ENCODE results near the gene NPR2.

NPR2 gene

DNA sequence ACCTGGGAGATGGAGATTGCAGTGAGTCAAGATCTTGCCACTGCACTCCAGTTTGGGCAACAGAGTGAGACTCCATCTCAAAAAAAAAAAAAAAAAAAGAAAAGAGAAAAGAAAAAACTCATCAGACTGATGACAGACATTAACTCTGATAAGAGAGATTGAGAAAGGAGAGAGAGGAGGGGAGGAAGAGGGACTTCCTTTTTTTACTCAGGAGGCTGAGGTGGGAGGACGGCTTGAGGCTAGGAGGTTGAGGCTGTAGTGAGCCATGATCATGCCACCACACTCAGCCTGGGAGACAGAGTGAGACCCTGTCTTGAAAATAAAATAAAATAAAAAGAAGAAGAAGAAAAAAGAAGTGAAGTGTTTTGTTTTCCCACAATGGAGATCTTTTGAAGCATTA lies 27.6 kb upstream of the NPR2 start:
- DNase-seq (ENCODE audit: low read depth) = no peak

DNA sequence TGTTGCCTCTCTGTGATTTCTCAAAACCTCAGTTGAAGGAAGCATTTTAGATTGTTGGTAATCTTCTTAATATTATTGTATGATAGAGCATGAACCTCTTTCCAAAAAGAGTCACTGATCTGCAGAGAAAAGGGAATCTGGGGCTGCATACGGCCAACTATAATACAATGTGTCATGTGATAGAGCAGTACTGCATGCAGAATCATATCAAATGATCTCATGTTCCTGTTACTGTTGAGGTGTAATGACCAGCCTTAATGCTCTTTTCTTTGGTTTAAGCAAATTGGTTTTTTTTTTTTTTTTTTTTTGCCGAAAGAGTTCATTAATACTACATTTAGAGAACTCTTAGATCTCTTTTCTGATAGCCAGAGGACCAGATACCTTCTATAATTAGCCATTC lies 24.4 kb upstream of the NPR2 start:
- no peak for DNase-seq (ENCODE audit: low read depth)

DNA sequence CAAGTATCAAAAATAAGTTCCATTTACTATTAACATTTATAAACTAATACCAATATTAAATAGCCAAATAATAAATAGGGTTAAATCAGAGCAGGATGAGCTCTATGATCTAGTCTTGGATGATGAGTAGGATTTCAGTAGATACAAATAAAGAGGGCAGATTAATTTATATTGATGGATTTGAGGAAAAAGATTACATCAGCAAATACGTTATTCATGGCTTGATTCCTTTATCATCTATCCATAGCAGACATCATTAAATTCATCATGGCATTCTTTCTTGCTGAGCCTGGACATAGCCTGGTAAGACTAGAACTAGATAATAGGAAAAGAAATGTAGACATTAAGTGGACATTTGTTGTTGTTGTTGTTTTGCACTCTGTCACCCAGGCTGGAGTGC lies 23.9 kb upstream of the NPR2 start:
- no peak for DNase-seq (ENCODE audit: low read depth)

DNA sequence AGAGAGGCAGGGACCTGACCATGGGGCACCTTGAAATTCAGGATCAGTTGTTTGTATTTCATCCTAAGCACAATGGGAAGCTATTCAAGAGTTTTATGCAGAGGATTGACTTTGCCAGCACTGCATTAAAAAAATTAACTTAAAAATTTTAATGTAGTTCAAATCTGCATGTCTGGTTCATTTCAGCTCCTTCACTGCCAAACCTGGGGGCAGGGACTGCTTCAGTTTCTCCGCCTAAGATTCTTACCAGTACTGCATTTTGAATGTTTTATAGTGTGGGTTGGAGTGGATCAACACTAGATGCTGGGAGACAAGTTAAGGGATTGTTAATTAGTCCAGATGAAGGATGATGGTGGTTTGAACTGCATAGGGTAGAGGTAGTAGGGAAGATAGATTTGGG lies 21.6 kb upstream of the NPR2 start:
- no peak for DNase-seq (ENCODE audit: low read depth)

DNA sequence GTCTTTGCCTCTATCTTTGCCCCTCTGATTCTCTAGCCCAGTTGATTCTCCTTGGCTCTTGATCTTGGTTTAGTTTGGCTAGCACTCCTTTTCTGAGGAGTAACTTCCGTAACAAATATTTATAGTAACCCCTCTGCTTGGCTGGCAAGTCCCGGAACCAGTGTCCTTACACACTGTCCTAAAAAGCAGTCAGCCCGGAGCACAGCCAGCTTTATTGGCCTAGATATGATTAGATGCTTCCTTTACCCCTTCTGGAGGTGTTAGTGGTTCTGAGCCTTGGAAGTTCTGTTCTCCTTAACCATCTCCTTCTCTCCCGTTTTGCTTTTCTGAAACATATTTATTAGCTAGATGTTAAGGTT lies 20.3 kb upstream of the NPR2 start:
- DNase-seq (ENCODE audit: low read depth) = no peak

DNA sequence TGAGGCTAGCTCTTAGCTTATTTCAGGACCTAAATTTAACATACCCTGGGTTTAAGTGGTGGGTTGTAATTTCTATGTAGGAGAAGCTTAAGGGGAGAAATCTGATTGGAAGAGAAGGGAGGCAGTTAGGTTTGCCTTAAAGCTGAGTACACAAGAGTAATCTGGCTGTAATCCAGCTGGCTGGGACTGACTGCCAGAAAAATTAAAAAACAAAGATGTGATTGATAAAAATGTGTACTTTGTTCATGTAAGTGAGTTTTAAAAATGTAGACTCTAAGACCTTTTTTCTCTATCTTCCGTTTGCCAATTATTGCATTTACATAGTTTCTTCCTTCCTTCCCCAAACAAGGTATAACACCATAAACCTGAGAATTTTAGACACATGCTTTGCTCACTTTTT lies 19.9 kb upstream of the NPR2 start:
- no peak for DNase-seq (ENCODE audit: low read depth)

DNA sequence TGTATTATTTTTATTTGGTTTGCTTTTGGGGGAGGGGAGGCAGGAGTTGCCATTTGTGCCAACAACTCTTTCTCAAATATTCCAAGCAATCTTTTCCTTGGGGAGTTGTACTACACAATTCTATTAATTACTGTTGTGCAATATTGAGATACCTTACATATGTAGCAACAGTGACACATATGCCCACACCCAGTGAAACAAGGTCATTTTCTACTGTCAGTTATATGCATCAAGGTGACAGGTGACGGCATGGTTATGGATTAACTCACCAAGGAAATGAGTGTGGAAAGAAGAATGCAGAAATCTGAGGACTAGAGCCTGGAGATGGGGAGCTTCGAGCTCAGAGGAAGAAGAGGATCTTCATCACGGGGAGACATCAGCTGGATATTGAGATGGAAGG lies 19.4 kb upstream of the NPR2 start:
- DNase-seq (ENCODE audit: low read depth) = no peak

DNA sequence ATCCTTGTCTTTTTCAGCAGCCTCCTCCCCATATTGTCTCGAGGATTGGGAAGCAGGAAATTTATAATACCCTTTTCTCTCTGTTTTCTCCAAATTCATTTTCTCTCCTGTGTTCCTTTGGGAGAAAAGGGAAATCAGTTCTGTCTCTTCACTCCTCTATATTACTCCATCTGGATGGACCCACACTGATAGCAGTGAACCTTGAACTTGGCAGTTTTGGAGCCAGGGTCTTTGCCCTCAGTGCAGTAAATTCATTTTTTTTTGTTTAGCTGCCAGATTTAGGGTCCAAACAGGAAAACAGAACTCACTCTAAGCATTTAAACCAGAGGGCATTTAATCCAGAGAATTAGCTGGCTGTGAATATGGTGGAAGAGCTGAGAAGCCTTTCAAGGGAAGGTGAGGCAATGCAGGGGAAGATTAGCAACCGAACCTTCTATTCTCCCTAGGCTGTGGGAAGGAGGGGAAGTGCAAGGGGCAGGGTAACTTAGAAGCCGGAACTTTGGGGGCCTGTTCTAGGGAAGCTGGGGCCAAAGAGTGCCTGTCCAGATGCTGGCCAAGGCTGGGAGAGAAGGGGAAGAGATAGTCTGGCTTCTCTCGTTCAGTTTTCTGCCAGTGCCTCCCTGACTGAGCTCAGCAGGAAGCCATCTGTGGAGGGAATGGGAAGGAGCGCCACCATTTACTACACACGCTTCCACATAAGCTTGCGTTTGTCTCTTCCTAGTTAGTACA lies 16.3 kb upstream of the NPR2 start:
- no peak for DNase-seq (ENCODE audit: low read depth)

DNA sequence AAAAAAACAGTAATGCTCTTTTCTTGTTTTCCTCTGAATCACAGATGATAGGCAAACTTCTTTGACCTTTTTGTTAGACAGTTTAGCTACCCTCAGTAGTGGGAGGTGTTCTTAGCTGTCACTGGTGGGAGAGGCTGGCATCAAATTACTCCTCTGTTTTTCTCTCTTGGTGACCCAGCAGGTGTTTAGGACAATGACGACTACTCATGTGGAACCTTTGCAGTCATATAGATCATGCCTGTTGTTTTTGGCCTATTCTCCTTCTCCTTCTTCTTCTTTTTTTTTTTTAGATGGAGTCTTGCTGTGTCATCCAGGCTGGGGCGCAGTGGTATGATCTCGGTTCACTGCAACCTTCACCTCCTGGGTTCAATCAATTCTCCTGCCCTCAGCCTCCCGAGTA lies 15.4 kb upstream of the NPR2 start:
- DNase-seq (ENCODE audit: low read depth) = no peak

DNA sequence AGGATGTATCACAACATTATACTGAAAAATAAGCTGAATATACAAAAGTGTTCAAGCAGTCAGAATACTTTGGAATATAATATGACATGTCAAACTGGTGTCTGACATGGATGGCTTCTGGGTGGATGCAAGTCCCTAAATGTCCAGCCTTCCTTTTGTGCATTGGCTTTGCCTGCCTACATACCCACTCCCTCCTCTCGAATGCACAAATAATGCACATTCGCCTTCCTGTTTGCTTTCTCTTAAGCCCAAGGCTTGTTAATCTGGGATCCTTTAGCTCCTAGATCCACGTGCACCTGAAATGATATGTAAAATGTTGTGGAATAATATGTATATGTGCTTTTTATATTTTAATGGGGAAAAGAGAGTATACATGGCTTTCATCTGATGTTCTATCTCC lies 12.9 kb upstream of the NPR2 start:
- DNase-seq (ENCODE audit: low read depth) = no peak

DNA sequence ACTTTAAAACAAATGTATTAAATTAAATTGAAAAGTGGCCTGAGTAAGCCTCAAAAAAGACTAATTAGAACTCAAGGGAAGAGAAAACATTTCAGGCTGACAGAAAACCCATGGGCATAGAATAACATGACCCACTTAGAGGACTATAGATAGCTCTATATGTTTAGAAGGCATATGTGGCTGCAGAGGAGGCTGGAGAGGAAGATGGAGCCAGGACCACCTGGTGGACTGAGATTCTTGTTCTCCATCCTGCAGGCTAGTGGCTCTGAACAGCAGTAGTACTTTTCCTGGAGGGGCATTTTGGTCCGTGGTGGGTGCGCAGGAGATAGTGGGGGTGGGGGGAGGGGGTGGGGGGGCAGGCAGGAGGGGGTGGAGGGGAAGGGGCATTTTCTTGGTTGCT lies 10.3 kb upstream of the NPR2 start:
- no peak for DNase-seq (ENCODE audit: low read depth)

DNA sequence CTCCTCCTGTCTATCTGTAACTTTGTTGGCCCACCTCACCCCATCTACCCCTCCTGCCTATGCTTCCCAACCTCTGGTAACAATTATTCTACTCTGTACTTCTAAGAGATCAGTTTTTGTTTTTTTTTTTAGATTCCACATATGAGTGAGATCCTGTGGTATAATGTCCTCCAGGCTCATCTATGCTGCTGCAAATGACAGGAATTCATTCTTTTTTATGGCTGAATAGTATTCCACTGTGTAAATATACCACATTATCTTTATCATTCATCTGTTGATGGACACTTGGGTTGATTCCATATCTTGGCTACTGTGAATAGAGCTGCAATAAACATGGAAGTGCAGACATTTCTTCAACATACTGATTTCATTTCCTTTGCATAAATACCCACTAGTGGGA lies 8.0 kb upstream of the NPR2 start:
- no peak for DNase-seq (ENCODE audit: low read depth)

DNA sequence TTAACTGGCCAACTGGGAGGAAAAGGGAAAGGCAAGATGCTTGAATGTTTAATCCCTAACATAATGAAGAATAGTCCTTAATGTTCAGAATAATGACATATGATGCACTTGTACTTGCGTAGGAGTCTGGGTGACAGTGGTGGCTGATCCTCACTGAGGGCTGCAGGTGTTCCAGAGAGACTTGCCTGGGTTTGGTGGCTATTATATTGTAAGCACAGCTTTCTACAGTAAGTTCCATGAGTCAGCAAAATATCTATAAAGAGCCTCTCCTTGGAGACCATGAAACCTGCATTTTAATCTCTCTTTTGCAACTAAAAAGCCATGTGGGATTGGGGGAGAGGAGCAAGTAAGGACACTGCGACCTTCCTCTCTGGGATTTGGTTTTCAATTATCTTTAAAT lies 1.9 kb upstream of the NPR2 start:
- DNase-seq (ENCODE audit: low read depth) = no peak

DNA sequence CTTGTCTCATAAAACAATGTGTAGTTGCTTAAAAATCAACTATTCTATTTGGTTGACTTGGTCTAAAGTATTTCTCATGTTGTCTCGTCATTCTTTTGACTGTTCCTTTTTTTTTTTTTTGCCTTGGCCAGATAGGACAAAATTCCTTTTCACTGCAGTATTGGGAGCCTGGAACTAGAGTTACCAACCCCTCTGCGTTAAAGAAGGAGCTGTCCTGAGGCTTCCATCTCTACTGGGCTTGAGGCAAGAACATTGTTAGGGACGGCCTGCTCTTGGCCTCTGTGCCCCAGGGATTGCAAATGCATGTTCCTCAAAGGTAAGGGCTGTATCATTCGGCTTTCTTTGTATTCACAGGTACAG lies 1.4 kb upstream of the NPR2 start:
- DNase-seq (ENCODE audit: low read depth) = no peak

DNA sequence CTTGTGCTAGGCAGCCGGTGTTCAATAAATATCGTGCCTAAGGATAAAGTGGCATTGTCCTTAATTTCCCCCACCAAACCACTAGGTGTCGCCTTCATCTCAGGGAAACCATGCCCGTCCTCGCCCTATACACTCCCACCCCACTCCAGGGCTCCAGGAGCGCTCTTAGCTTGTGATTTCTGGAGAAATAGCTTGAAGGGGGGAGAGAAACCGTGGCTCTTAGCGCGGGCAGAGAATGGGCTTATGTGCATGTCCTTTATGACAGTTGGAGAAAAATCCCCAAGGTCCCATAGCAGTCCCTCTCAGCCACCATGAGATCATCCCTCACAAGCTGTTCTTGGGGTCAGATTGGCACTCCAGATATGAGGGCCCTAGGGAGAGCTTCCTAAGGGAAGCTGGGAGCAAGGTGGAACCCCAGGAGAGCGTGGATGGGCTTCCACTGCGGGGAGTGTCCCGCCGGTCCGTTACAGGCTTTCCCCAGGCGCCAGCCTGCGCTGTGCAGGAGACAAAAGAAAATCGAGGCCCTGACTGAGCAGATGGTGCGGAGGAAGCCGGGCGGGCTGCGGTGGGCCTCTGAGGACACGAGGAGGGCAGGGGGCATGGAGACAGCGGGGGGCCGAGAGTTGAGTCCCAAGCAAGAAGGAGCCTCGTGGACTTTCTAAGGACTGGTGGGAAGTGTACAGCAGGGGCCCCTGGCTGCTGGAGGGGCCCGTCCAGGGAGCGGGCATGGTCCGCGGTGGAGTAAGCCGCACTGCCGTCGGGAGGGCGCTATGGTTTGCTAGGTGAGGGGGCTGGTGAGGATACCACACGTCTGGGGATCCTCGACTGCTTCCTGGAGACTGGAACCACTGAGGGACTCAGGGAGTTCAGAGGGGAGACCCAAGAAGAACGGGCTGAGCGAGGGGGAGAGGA lies 750 bp upstream of the NPR2 start:
- DNase-seq (ENCODE audit: low read depth) = peak; percentile 28

DNA sequence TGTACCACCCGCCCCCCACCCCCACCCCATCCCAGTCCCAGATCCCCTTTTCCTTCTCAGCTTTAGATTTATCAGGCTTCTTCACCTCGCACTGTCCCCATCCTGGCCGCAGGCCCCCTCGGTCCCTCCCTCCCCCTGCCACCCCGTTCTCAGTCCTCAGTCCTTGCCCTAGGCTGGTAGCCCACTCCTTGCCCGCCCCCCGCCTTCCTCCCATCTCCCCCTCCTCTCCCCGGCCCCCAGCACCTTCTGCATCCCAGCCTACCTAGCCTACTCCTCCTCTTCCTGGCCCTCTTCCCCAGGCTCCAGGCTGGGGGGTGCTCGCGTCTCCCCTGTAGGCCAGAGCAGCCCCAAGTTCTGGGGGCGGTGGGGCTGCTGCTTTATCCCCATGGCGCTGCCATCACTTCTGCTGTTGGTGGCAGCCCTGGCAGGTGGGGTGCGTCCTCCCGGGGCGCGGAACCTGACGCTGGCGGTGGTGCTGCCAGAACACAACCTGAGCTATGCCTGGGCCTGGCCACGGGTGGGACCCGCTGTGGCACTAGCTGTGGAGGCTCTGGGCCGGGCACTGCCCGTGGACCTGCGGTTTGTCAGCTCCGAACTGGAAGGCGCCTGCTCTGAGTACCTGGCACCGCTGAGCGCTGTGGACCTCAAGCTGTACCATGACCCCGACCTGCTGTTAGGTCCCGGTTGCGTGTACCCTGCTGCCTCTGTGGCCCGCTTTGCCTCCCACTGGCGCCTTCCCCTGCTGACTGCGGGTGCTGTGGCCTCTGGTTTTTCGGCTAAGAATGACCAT lies 828 bp downstream of the NPR2 start:
- no peak for DNase-seq (ENCODE audit: low read depth)

DNA sequence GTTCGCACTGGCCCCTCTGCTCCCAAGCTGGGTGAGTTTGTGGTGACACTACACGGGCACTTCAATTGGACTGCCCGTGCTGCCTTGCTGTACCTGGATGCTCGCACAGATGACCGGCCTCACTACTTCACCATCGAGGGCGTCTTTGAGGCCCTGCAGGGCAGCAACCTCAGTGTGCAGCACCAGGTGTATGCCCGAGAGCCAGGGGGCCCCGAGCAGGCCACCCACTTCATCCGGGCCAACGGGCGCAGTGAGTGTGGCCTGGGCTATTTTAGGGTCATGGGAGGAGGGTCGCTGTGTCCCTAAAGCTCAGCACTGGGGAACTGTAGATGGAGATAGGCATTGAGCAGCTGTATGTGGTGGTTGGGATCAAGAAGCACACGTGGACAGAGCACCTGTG lies 1.4 kb downstream of the NPR2 start:
- no peak for DNase-seq (ENCODE audit: low read depth)

DNA sequence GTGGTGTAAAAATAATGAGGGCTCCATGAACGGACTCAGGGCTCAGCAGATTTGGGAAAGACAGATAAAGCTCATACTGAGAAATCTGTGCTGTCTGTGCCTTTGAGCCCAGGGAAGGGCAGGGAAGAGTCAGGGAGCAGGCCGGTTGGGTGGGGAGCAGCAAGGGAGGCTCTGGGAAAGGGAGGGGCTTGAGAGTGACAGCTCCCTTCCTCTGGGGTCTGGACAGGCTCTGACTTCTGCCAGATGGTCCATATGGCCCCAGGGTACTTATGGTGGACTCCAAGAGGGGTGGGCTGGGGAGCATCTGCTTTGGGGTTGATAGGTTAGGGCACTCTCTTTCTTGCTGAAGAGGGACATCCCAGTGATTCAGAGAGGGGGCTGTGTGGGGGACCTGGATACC lies 2.1 kb downstream of the NPR2 start:
- no peak for DNase-seq (ENCODE audit: low read depth)

DNA sequence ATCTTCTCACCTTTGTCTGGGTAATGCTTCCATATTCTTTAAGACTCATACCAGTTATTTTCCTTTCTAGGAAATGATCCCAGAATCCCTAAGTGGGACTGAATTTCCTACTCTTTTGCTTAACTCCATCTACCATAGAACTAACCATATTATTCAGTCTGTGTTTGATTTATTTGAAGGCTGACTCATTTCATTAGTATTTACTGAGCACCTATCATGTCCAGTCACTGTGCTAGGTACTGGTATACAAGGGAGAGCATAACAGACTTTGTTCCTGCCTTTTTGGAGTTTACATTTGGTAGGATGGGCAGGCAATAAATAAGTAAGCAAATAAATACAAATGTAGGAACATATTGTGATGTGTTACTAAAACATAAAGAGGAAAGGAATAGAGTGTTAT lies 4.3 kb downstream of the NPR2 start:
- DNase-seq (ENCODE audit: low read depth) = no peak

DNA sequence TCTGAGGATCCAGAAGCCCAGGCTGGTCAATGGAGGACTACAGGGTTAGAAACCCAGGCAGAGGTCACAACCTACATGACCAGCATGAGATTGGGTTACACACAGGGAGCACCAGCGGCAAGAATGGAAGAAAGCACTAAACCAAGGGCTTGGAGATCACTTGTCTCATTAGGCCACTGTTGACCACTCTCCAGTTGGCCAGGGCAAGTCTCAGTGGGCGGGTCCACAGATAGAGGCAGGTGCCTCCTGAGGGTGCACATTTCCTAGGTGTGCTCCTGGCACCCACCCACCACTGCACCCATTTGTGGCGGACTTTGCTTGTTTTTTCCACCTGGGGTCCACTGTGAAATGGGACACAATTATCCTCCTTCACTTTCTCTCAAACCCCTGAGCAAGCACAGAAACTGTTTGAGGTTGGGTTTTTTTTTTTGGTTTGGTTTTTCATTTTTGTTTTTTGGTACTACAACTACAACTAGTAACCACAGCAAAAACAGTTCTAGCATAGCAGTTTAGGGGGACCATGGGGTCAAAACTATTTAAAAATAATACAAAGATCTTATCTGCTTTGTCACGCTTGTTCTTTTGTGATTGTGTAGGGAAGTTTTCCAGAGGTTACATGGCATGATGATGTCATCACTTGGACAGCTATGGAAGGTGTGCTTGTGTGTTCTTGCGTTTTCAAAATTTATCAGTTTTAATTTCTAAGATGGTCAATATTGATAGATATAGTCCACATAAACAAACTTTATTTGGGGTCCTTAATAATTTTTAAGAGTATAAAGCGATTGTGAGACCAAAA lies 6.1 kb downstream of the NPR2 start:
- no peak for DNase-seq (ENCODE audit: low read depth)

DNA sequence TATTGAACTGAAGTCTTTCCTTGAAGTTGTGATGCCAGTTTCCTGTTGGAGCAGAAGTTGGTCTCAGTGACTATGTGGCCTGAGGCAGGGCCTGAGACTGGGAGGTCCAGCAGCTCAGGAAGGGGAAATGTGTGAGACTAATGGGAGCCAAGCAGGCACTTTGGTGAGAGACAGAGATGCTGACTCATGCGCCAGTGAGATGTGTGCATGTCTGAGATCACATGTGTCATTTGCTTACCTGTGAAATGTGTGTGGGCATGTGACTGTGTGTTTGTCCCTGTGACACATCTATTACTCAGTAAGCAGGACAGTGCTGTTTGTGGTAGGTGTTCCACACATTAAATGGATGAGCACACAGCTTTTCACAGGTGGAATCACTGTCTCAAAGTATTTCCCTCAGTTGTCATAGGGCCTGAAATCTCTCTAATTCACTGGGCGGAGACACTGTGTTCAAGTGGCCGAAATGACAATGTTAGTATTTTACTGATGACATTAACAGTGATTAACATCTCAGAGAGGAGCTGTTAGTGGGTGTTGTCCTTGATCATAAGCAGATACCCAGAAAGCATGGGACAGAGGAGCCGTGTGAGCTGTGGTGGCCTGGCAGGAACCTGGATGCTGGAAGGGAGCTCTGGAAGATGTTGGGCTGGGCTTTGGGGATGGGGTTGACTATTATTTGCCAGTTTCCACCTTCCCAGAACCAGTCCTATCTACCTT lies 7.4 kb downstream of the NPR2 start:
- DNase-seq (ENCODE audit: low read depth) = peak; percentile 40

DNA sequence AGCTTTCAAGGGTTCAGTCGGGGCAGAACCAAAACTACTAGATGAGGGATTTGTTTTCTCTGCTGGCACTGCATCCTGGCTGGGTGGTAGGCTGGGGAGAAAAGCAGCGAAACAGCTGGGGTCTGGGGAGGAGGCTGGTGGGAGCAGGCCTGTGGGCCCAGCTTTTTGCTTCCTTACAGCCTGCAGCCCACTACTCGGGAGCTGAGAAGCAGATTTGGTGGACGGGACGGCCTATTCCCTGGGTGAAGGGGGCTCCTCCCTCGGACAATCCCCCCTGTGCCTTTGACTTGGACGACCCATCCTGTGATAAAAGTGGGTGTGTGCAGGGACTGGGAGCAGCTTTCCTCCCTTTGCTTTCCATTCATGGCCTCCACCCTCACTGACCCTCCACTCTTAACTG lies 9.1 kb downstream of the NPR2 start:
- no peak for DNase-seq (ENCODE audit: low read depth)
